GM21447 (cell line): Measurements from ENCODE around the gene GOLGA7B.
"Not testable (repeated sequence)": the region's sequence is repeated elsewhere in the genome, so short reads cannot be mapped to it uniquely, and the experiment has no call there.

Experiments
- ATAC-seq: cut with Tn5 transposase; IDR thresholded peaks from one replicate; pipeline ENCODE4 v1.9.1; 2021; ENCODE audit not compliant: unreplicated experiment

The GOLGA7B gene

GRCh38 chr10:97830064-97830463 lies 19.6 kb upstream of the GOLGA7B start:
- no peak for ATAC-seq

- no peak for ATAC-seq
Observed at GRCh38 chr10:97831259-97831658, 18.4 kb upstream of the GOLGA7B start.

GRCh38 chr10:97836446-97836845 lies 13.2 kb upstream of the GOLGA7B start:
- no peak for ATAC-seq

- ATAC-seq: no peak
Observed at GRCh38 chr10:97838091-97838490, 11.6 kb upstream of the GOLGA7B start.

- not testable (repeated sequence) for ATAC-seq
Observed at GRCh38 chr10:97841166-97841565, 8.5 kb upstream of the GOLGA7B start.

- ATAC-seq: not testable (repeated sequence)
Observed at GRCh38 chr10:97842114-97842513, 7.5 kb upstream of the GOLGA7B start.

- no peak for ATAC-seq
Observed at GRCh38 chr10:97842656-97843280, 6.9 kb upstream of the GOLGA7B start.

GRCh38 chr10:97843281-97843671 lies 6.4 kb upstream of the GOLGA7B start:
- no peak for ATAC-seq

GRCh38 chr10:97843972-97844371 lies 5.7 kb upstream of the GOLGA7B start:
- not testable (repeated sequence) for ATAC-seq

GRCh38 chr10:97844678-97845077 lies 5.0 kb upstream of the GOLGA7B start:
- no peak for ATAC-seq

- ATAC-seq: no peak
Observed at GRCh38 chr10:97849103-97849686, 448 bp upstream of the GOLGA7B start.

- no peak for ATAC-seq
Observed at GRCh38 chr10:97850446-97850845, 803 bp downstream of the GOLGA7B start.

- no peak for ATAC-seq
Observed at GRCh38 chr10:97851341-97852001, 1.8 kb downstream of the GOLGA7B start.

- no peak for ATAC-seq
Observed at GRCh38 chr10:97852277-97852676, 2.6 kb downstream of the GOLGA7B start.

- ATAC-seq: no peak
Observed at GRCh38 chr10:97852840-97853405, 3.3 kb downstream of the GOLGA7B start.

GRCh38 chr10:97854743-97855142 lies 5.1 kb downstream of the GOLGA7B start:
- ATAC-seq: no peak

GRCh38 chr10:97858001-97858439 lies 8.4 kb downstream of the GOLGA7B start:
- ATAC-seq: no peak

- ATAC-seq: no peak
Observed at GRCh38 chr10:97861097-97861750, 11.6 kb downstream of the GOLGA7B start.

GRCh38 chr10:97861924-97862323 lies 12.3 kb downstream of the GOLGA7B start:
- no peak for ATAC-seq

- ATAC-seq: no peak
Observed at GRCh38 chr10:97863808-97864207, 14.2 kb downstream of the GOLGA7B start.

GRCh38 chr10:97865488-97865887 lies 15.8 kb downstream of the GOLGA7B start:
- ATAC-seq: no peak
